IPS-NIHi7 (cell line): ENCODE data around the gene LGALS8.
"Not testable (repeated sequence)": the region's sequence is repeated elsewhere in the genome, so short reads cannot be mapped to it uniquely, and the experiment has no call there.

Experiments
- DNase-seq: peaks from one replicate; pipeline ENCODE4 v3.0.0; 2012; ENCODE audit warnings: mixed read lengths; ENCODE audit errors: extremely low spot score

LGALS8 gene

GRCh38 chr1:236523704-236524141 lies at the start of gene LGALS8:
TSS of gene LGALS8 (plus strand) at chr1:236523982. CDS start at chr1:236526071, 2,089 bp downstream.
- DNase-seq: peak; percentile 70

- DNase-seq: no peak
Measured at GRCh38 chr1:236476019-236476418, 47.8 kb upstream of the LGALS8 start.

DNA sequence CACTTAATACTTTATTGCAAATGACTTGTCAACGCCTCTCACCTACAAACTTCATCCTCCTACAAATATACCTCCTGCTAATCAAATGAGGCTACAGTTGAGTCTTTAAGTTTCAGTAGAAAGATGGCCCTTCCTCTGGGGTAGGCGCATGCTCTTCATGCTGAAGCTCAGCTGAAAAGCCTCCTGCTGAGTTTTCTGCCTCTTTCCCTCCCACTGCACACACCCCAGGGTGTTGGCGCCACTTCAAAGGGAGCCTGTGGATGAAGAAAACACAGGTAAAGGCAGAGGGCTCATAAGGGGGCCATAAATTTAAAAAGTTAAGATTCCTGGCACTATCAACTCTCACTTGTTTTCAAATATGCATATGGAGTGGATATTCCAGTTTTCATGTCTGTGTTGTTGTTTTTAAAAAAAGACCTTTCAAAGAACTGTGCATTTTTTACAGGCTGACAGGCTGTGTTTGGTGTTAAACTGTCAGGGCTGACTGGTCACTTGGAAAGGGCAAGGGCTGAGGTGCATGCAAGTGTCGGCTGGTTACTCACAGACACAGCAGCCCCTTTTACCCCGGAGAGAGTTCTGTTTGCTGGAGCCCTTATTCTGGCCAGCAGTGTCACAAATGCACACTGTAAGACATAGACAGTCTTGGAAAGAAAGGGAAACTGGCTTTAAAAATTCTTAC lies 42.9 kb upstream of the LGALS8 start:
- no peak for DNase-seq

DNA sequence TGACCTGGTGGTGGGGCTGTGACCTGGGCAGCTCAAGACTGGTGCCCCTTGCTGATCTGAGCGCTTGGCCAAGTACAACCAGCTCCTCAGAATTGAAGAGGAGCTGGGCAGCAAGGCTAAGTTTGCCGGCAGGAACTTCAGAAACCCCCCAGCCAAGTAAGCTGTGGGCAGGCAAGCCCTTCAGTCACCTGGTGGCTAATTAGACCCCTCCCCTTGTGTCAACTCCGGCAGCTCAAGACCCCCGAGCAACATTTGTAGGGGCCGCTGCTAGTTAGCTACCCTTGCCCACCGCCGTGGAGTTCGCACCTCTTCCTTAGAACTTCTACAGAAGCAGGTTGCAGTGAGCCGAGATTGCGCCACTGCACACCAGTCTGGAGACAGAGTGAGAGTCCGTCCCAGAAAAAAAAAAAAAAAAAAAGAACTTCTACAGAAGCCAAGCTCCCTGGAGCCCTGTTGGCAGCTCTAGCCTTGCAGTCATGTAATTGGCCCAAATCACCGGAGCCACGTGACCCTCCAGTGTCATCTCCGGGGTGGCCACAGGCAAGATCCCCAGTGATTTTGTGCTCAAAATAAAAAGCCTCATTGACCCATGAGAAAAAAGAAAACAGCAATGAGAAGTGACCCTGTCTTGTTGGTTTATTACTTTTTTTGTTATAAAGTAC lies 39.3 kb upstream of the LGALS8 start:
- no peak for DNase-seq

- DNase-seq: no peak
Measured at GRCh38 chr1:236486356-236487002, 37.3 kb upstream of the LGALS8 start.

- DNase-seq: not testable (repeated sequence)
Measured at GRCh38 chr1:236489161-236489560, 34.6 kb upstream of the LGALS8 start.

DNA sequence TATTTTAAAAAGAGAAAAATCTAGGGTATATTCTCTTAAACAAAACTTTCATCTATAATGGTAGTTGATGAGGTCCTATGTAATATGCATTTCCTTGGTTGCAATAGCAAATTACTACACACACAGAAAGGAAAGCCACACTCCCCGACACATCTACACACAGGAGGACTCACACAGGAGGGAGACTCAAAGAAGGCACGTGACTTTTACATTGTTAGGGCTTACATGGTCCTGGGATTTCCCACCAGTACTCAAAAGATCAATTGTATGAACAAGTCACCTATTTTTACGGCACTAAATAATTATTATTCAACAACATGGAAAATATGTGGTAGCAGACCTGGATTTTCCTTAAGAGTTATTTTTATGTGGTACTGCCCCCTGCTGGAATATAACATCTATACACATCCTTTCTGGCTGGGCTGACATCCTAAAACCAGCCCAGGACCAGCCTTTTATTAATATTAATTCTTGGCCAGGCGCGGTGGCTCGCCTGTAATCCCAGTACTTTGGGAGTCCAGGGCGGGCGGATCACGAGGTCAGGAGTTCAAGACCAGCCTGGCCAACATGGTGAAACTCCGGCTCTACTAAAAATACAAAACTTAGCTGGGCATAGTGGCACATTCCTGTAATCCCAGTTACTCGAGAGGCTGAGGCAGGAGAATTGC lies 33.9 kb upstream of the LGALS8 start:
- DNase-seq: peak; percentile 62

- DNase-seq: no peak
Measured at GRCh38 chr1:236491469-236492136, 32.2 kb upstream of the LGALS8 start.

DNA sequence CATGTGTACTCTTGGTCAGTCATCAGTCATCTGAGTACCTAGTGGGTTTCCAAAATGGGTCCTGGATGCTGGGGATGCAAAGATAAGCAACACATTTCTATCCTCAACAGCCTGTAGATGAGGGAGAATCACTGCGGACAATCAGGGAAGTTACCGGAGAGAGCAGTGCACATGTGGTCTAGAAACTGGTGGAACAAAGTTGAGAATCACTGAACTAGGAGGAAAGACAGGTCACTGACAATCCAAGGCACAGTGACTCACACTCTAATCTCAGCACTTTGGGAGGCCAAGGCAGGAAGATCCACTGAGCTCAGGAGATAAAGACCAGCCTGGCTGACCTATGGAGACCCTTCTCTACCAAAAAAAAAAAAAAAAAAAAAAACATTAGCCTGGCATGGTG lies 31.4 kb upstream of the LGALS8 start:
- DNase-seq: no peak

DNA sequence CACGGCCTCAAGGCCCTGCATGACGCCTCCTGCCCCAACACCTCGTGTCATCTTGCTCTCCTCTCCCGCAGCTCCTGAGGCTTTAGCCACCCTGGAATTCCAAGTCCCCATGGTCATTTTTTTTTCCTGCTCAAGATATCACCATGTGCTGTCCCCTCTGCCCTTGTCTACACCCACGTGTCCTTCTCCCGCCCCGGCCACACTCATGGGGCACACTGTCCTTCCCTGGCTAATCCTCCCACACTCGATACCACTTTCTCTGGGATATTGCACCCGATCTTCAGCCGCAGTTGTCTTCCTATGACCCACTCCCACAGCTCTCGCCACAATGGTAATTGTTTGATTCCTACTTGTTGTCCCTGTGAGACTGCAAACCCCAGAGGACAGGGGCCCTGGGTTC lies 29.7 kb upstream of the LGALS8 start:
- DNase-seq: no peak

DNA sequence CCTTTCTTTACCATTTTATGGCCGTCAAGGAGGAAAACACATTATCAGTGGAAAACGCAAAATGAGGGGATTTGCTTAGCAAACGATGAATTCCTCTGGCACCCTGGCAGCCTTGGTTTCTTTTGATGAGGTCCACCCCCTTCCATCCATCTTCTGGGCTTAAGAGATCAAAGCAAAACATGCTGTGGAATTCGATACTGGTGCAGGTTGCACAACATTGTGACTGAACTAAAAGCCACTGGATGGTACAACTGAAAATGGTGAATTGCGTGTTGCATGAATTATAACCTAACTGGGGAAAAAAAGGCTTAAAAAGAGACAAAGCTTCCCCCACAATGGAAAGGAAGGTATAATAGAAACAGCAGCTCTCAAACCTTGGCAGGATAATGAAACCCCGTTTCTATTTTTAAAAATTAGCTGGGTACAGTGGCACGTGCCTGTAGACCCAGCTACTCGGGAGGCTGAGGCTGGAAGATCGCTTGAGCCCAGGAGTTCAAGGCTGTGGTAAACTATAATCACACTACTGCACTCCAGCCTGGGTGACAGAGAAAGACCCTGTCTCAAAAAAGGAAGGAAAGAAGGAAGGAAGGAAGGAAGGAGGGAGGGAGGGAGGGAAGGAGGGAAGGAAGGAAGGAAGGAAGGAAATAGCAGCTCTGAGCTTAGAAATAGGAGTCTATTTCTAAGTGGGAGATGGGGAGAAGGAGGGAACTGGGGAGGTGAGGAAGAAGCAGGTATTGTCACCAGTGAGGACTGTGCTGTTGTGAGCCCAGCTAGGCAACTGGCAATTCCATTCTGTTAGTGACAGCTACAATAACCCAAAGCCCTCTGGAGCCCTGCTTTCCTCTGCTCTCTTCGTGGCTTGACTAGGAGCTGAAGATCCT lies 29.0 kb upstream of the LGALS8 start:
- no peak for DNase-seq

GRCh38 chr1:236495467-236496112 lies 28.2 kb upstream of the LGALS8 start:
- peak; percentile 53 for DNase-seq

DNA sequence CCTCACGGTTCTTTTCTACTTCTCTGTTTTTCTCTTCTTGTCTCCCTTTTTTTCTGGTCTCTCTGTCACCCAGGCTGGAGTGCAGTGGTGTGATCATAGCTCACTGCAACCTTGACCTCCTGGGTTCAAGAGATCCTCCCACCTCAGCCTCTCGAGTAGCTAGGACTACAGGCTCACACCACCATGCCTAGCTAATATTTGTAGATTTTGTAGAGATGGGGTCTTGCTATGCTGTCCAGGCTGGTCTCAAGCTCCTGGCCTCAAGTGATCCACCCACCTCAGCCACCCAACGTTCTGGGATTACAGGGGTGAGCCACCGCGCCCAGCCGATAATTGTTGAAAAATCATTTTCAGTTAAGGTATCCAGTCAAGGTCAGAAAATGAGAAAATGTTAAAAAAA lies 25.9 kb upstream of the LGALS8 start:
- no peak for DNase-seq

- no peak for DNase-seq
Measured at GRCh38 chr1:236501093-236501492, 22.7 kb upstream of the LGALS8 start.

GRCh38 chr1:236502579-236502971 lies 21.2 kb upstream of the LGALS8 start:
- no peak for DNase-seq

GRCh38 chr1:236502972-236503639 lies 20.7 kb upstream of the LGALS8 start:
- DNase-seq: peak; percentile 76

- DNase-seq: not testable (repeated sequence)
Measured at GRCh38 chr1:236504338-236504737, 19.4 kb upstream of the LGALS8 start.

DNA sequence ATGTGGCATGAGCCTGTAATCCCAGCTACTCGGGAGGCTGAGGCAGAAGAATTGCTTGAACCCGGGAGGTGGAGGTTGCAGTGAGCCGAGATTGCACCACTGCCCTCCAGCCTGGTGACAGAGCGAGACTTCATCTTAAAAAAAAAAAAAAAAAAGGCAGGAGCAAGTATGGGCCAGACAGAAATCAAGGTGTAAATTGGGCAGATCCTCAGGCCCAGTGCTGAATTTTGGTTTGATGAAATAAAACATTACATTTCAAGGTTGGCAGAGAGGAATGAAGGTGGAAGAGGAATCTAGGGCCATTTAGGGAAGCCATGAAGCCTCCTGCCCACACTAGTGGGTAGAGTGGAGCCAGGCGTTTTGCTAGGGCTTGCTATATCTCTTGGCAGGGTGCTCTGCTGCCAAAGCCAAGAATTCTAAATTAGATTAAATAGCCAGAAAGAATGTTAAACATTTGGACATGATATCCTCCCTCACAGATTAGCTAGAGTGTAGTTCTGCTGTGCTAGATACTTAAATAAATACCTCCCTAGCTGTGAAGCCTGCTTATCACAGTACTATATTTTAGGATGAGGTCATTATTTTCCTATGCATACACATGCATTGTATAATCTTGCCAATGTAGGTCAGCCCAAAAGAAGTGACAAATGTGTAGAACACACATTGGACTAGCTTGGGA lies 16.6 kb upstream of the LGALS8 start:
- no peak for DNase-seq

GRCh38 chr1:236508593-236509027 lies 15.2 kb upstream of the LGALS8 start:
- no peak for DNase-seq
